Hematopoietic multipotent progenitor cell treated with erythropoietin and hydrocortisone succinate and interleukin-3 and kit ligand, for 4 days (in vitro differentiated cells): ENCODE data around the gene CRHR2.
A peak's percentile ranks its signal among the peaks of the same experiment; 100 is the strongest.

Experiments used
- DNase-seq: peaks from one replicate; pipeline ENCODE4 v3.0.0-alpha.2; 2015

CRHR2 gene

DNA sequence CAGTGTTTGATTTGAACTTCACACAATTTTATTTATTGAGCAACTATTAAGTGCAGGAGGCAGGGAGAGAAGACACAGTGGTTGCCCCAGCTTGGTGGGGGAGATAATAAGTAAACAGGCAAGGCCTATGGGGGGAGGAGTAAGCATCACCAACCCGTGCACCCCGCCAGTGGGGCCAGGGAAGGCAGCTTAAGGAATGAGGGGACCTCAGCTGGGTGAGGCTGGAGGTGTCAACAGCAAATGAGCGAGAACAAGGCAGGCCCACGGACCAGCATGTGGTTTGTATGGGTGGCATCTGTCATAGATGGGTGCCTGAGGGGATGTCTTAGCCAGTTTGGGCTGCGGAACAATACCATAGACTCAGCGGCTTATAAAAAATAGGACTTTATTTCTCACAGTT is 24.1 kb upstream of the CRHR2 start:
- no peak for DNase-seq

DNA sequence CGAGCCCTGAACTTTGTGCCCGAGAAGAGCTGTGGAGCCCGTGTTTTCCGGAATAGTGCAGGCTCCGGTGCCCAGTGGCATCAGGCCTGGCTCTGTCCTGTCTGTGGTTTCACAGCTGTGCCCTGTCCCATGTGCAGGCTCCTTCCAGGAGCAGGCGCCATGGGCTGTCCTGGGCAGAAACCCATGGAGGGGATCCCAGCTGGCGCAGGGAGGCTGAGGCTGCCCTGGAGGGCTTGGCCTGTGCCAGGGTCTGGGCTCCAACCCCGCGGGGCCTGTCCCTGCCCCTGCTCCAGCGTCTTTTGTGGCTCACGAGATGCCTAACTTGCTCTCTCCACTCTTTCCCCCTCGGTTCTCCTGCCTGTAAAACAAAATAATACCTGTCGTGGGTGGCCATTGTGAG is 23.3 kb upstream of the CRHR2 start:
- DNase-seq, result no peak

DNA sequence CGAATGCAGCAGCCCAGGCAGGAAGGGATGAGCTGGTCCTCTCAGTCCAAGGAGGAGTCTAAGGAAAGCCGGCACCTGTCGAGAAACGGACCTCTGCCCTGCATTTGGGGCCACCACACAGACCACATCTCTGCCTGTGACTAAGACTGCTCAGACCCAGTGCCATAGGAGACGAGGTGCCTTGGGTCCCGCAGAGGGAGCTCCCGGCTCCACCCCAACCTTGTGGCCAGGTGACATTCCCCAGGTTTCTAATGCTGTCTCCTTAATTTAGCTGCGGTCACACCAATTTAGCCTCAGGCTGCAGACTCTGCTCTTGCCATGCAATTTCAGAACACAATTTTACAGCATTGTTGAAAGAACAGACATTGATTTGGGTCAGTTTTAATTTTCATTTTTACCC is 22.8 kb upstream of the CRHR2 start:
- DNase-seq, result no peak

DNA sequence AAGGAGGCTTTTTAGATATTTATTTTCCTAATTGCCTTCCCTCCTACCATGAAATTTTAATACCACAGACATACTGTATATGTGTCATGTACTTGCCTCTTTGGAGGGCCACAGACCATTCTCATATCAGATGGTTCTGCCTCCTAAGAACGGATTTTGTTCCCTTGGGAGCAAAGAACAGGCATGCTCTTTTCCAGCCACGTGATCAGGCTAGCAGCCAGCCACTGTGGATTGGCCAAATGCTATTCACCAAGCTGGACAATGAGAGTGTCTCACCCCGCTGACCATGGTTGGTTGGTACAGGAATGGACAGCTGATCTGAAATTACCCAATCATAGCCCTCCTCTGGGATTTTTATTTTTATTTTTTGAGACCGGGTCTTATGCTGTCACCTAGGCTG is 21.5 kb upstream of the CRHR2 start:
- DNase-seq, result no peak

DNA sequence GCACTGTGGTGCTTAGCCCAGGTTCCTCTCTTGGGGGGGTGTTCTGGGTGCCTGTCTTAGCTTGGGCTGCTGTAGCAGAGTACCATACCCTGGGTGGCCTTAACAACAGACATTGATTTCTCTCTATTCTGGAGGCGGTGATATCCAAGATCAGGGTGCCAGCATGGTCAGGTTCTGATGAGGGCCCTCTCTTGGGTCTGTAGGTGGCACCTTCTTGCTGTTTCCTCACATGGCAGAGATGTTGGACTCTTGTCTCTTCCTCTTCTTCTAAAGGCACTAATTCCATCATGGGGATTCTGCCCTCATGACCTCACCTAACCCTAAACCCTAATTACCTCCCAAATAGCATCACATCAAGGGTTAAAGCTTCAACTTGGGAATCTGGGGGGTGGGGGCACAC is 19.9 kb upstream of the CRHR2 start:
- peak; percentile 58 for DNase-seq

DNA sequence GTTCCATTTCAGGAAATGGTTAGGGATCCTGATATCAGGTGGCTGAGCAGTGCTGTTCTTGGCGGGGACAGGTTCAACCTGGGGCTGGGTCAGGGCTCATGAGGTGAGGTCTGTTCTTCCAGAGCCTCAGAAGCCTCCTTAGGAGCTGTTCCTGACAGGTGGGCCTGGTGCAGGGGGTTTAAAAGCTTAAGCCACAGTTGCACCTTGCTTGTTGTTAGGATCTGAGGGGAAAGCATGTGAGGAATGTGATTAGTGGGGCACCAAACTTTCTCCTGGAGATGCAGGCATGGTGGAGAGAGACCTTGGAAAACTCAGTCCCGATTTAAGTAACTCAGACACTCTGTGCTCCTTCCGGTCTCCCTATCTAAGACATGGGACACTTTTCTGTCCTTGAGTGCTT is 18.7 kb upstream of the CRHR2 start:
- no peak for DNase-seq

DNA sequence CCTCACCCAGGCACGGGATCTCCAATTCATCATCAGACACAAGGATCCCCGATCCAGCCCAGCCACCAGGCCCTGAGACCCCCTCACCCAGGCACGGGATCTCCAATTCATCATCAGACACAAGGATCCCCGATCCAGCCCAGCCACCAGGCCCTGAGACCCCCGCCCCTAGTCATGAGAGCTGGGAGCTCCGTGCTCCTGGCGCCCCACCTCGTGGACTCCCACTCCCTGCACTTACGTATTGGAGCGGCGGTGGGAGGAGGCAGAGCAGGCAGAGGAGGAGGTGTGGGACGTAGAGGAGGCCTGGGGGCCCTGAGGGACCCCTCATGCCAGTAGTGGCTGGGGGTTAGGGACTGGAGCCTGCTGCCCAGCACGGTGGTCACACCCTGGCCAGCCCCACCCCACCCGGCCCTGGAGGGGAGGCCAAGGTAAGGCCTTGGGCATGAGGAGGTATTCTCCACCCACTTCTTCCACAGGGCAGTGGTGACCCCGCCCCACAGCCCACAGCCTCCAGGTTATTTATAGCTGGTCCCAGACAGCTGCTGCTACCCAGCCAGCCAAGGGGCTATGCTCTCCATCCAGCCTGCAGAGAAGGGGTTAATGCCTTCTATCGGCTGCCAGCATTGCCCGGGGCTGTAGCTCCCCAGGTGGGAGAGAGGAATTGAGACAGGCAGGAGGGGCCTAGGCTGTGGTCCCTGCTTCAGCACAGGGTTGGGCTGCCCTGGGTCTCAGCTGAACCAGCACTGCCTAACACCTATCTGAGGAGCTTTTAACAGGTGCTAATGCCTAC is 17.6 kb upstream of the CRHR2 start:
- no peak for DNase-seq

DNA sequence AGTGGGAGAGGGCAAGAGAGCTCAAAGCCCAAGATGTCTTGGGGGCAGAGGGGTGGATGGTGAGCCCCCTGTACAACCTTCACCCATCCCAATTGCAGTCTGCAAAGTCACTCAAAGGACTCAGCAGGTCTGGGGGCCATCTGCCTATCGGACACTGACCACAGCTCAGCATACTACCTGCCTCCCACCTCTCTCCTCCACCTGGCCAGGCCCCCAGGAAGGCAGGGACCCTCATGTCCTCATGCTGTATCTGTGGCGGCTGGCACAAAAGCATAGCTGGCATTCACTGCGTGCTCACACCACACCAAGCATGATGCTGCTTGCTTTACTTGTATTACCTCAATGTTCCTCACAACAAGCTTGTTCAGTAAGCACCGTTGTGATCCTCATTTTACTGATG is 16.2 kb upstream of the CRHR2 start:
- no peak for DNase-seq

DNA sequence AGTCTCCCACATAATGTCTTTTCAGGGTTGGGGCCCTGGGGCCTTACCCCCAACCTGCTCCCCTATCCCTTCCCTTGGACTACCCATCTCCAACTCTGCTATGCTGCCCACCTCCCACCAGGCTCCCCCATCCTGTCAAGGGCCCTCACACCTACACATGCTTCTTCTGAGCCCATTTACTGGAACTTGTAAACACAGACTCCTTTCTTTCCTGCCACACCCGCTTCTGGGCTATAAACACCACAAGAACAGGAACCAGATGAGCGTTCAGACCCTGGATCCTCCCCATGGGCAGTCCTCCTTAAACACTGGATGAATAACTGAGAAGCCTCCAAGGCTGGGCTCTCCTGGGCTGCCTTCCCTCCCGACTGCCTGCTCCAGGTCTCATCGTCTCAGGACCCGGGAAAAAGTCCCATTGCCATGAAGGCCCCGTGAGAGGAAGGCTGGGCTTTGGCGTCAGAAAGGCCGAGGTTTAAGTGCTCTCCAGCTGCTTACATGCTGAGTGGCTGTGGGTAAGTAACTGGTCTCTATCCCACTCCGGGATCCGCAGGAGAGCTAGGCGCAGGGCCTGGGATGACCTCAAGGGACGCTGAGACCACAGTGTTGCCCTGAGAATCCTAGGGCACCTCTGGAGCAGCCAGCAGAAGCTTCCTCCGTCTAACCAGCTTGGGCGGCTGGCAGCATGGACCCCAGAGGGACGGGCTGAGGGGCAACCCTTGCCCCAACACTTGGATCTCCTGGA is 15.6 kb upstream of the CRHR2 start:
- peak; percentile 44 for DNase-seq

DNA sequence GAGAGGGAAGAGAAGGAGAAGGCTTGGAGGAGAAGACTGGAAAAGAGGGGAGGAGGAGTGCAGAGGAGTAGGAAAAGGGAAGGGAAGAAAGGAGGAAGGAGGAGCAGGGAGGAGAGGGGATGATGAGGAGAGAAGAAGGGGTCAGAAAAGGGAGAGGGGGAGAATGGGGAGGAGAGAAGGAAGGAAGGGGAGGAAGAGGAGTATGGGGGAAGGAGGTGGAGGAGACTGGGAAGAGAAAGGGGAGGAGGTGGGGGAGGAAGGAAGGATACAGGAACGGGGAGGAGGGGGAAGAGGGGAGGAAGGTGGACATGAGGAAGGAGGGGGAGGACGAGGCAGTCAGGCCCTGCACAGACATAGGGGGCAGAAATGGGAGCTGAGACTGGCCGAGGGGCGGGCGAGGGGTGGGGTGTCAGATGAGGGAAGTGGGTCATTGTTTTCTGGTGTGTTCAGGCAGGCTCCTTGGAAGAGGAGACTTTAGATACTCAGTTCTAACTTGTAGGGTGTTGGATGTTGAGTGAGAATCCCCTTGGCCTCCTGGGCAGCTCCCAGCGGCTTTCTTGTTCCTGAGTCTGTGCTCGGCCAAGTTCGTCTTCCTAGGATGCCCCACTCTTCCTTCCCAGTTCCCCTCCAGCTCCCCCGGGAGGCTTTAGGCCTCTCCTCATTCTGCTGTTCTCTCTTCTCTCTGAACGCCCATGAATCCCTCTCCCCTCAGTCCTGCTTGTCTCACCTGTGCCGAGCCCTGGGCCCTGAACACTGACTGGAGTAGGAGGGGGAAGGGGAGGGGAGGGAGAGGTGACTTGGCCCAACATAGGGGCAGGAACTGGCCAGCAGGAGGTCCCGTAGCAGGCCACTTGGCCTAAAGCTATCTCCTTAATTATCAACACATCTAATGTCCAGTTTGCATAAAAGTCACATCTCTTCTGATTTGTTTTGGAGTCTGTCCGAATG is 12.8 kb upstream of the CRHR2 start:
- DNase-seq, result no peak

DNA sequence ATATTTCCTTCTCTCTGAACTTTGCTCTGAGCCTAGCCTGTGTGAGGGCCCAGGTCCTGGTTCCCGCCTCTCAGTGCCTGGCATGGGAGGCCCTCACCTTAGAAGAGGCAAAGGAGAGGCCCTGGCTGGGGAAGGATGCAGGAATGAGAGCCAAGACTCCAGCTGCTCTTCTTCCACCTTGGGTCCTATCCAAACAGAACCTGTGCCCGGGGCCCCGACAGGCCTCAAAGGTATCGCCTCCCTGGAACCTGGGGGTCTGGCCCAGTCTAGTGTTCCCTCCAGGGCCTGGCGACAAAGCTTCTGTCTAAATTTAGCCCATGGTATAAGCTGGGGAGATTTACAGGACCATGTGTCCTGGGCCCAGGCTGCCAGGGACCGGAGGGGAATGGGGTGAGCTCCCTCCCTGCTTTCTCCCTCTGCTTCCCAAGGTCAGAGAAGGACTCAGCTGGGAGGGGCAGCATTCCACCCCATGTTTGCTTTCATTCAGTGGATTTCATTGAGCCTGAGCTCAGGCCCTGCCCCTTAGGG is 12.0 kb upstream of the CRHR2 start:
- no peak for DNase-seq

DNA sequence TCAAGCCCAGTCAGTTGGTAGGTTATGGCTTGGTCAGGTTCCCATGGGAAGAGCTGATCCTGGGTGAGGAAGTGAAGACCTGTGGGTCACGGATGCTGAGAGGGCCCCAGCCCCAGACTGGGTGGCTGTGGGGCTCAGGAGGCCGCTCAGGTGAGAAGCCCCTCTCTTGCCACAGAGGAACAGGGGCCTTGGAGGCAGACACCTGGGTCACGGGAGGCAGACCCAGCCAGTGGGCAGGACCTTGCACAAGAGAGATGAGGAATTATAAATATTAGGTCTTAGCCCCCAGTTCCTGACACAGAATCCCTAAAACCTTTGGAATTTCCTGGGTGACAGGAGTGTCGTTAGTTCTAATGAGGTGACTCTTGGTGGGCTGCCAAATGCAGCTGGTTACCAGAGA is 10.6 kb upstream of the CRHR2 start:
- DNase-seq, result no peak

DNA sequence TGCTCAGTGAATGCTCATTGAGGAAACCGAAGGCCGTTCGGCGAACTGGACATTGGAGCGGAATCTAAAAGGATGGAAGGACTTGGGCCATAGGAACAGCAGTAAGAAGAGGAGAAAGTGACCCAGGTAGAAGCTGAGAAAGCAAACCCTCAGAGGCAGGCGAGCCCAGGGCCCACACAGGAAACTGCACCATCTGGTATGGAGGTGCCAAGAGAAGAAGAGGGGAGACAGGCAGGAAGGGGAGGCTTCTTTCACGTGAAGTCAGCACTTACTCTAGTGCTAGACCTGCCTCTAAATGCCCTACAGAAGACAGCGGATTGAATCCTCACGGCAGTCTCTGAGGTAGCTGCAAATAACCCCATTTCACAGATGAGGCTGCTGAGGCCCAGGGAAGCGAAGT is 10.2 kb upstream of the CRHR2 start:
- DNase-seq, result no peak

DNA sequence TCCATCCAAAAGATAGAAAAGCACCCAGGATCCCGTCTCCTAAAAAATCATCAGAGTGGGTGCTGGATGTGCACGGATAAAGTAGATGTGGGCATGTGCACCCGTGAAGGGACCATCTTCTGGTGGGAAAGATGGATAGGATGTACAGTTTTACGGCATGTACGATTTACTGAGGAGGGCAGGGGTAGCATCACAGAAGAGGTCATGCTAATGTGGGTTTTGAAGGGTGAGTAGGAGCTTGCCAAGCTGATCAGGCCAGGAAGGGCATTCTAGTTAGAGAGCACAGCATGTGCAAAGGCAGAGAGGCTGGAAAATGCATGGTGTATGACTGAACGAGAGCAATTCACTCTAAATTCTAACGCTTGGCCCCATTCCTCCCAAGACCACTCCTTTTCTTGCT is 7.8 kb upstream of the CRHR2 start:
- no peak for DNase-seq

DNA sequence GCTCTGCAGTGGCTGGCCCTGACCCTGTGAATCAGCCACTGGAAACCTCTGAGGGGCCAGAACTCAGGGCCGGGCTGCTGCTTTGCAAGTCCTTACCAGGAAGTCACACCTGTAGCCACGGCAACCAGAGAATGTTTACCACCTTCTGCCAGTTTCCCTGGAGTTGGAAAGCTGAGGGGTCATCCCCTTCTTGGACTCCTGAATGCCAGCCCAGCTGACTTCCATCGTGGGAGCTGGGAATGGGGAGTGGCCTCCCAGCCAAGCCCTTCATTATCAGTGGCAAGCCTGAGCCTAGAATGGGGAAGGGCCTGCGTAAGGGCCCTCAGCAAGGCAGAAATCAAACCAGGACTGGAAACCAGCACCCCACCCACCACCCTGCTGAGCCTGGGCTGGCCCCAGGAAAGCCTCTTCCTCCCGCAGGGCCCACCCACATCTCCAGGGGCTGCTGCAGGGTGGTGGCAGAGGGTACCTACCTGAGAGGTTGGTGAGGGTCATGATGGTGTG is 6.5 kb upstream of the CRHR2 start:
- DNase-seq, result no peak

DNA sequence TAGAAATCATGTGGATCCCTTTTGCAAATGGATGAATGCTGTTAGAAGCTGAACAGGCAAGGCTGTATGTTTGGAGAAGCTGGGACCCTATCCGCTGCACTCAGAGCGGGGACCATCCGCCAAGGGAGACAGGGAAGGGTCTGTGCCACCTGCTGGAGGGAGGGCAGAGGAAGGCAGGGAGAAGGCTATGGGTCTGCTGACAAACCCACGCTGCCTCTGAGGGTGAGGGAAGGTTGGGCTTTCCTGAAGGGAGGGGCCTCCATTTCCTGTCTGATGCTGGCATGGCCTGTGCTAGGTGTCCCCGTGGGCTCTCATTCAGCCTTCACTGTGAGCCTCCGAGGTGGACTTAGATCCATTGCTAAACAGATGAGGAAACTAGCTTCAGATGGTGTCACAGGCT is 5.3 kb upstream of the CRHR2 start:
- no peak for DNase-seq

DNA sequence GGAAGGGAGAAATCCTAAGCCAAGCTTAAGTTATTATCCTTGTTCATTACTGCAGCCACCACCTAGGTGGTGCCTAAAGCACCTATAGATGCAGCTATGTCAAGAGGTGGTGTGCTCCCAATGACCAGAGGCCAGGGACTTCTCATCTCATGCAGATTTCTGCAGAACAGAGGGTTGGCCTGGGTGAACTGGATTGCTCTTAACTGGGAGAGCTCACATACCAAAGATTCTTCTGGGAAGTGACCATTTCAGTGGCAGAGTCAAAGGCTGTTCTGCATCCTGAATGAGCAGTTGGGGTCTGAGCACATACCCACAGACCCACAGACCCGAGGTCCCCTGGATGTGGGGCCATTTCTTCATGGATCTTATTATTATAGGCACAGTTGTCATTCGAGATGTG is 2.1 kb upstream of the CRHR2 start:
- no peak for DNase-seq

DNA sequence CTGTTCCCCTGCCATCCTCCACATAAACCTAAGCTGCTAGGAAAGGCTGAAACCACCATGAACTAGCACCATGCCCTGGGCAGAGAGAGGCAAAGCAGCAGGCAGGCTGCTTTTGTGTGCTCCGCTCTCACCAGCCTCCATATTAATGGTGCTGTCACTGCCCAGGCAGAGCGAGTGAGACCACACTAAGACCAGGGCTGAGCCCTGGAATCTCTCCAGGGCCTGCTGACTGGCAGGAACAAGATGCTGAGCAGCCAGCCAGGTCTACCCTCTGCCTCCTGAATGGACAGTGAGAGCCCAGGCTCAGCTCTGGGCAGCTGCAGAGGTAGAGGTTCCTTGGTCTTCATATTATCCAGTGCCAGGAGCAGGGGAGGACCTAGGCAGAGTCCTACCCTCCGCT is 1.6 kb upstream of the CRHR2 start:
- DNase-seq, result no peak

DNA sequence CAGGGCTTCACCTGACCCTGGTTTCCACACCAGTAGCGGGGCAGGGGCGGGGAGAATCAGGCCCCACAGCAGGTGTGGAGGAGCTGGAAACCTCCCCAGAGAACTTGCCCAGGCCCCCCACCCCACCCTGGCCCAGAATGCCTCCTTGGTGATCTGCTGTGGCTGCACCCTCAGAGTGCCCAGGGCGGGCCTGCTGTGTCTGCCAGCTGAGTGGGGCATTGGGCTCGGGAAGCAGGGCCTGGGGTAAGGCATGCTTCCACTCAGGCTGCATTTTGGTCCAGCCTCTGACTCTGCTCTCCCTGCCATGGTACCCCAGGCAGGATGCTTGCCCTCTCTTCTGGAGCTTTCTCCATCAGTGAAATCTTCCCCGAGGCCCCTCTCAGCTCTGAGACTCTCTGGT is 1.1 kb upstream of the CRHR2 start:
- no peak for DNase-seq

DNA sequence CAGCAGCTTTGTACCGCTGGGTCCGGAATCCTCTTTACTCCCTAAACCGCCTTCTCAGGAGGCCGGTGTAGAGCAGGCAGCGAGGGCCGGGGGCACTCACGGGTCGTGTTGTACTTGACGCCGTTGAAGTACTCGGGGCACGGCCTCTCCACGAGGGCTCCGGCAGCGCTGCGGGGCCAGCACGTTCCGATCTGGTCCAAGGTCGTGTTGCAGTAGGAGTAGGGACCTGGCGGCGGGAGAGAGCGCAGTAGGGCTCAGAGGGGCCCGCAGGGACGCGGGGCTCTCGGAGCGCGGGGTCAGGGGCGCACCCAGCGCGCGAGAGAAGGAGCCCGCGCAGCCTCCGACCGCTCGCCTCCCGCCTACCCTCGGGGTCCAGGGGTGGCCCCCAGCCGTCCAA is 443 bp downstream of the CRHR2 start:
- DNase-seq, result peak; percentile 10

DNA sequence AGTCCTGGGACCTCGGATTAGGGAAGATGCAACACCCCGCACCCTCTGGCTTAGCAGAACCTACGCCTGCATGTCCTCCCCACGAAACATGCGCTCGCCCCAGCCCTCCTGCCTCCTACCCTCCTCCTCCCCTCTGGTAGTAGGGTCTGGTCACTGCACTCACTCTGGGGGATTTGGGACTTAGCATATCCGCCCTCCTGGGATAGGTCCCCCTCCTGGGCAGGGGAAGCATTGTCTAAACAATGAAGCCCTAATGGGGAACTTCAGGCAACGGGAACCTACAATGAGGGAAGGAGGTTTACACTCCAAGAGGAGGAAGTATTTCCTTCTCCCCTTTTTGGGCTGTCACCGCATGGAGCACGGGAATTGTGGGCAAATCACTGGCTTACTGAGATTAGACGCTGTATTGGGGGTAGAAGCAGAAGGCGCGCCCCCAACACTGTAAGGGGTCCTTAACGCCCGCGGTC is 892 bp downstream of the CRHR2 start:
- DNase-seq, result peak; percentile 26

DNA sequence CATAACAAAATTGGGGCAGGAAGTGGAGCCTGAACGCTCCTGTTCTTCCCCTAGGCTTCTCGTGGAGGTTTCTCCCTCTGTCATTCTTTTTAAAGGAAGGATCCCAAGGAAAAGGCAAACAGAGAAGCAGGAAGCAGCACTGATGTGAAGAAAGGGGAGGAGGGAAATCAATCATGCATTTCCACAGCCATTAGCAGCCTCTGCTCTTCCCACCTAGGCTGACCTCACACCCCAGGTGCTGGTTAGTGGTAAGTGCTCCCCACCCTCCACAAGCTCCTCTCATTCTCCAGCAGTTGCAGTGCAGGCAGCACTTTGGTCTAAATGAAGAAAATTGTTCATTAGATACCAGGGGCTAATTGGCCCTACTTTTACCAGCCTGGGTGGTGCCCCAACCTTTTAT is 2.6 kb downstream of the CRHR2 start:
- no peak for DNase-seq

DNA sequence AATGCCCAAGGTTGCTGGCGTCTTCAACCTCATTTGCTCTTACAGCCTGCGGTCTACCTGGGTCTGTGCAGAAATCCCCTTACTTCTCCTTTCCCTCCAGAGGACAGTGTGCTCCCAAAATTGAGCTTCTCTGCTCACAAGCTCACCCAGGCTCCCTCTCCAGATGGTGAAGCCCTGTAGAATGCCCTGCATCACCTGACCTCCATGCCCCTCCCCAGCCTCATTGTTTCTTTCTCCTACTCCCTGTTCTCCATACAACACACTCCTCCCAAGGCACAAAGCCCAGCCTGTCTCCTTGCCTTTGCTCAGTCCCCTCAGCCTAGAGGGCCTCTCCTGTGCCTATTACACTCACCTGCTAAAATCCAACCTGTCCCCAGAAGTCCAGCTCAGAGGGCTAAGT is 3.5 kb downstream of the CRHR2 start:
- no peak for DNase-seq
